Coronary artery (tissue), 2 donors: ENCODE results near the gene UTP4.
"Not testable (repeated sequence)": the region's sequence is repeated elsewhere in the genome, so short reads cannot be mapped to it uniquely, and the experiment has no call there.

ENCODE experiments used
- DNase-seq: peaks from one replicate; pipeline ENCODE4 v3.0.0-alpha.2; 2017; ENCODE audit warnings: low spot score
- H3K27ac ChIP-seq, 2 donors: fragments of 200-600 bp; sonication (generic); one replicate each; pipeline ENCODE4 v1.5.1; 2016 to 2019
- H3K4me3 ChIP-seq: fragments of 200-600 bp; sonication (generic); 2 replicates; pipeline ENCODE4 v1.5.1; 2016; ENCODE audit warnings: mild to moderate bottlenecking, moderate library complexity
- CTCF ChIP-seq: fragments of 200-600 bp; sonication (generic); IDR thresholded peaks from one replicate; pipeline ENCODE4 v1.5.1; 2019; ENCODE audit warnings: antibody characterized with exemption

The UTP4 gene

DNA sequence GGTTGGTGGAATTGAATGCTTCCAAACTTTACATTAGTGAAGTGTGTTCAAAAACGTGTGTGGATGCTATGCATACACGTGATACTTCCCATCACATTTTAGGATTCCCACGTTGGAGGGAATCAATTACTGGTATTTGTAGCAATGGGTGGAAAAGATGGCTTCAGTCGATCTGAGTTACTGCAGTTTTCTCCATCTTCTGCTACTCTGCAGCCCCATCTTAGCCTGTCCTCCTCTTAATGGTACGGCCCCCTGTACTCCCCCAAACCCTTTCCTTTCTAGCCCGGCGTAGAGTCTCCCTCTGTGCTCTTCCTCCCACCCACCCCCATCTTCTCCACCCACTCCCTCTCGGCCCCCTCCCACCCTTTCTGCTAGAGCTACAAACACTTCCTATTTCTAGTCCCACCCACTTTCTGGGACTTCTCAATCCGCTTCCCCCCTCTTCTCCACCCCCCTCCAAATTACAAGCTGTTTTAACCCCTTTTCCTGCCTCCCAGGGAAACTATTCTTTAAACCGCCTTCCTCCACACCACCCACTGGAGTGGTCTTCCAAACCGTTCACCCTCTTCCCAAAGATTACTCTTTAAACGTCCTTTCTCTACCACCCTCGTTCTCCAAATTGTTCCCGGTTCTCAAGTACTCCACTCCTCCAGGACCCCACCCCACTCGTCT lies 1.1 kb upstream of the UTP4 start:
- no peak for DNase-seq
- no peak for TF ChIP-seq CTCF
- peak overlapping the region; percentile 98 for H3K4me3 ChIP-seq
- H3K27ac ChIP-seq, result peak overlapping the region; percentile 76 to 97

- TF ChIP-seq CTCF, result no peak
- Histone ChIP-seq H3K4me3 (peak overlapping the region; percentile 98), H3K27ac (peak overlapping the region; percentile 76 to 97)
- DNase-seq, result peak; percentile 84
These were observed 518 bp upstream of the UTP4 start for GRCh38 chr16:69131839-69132423.

DNA sequence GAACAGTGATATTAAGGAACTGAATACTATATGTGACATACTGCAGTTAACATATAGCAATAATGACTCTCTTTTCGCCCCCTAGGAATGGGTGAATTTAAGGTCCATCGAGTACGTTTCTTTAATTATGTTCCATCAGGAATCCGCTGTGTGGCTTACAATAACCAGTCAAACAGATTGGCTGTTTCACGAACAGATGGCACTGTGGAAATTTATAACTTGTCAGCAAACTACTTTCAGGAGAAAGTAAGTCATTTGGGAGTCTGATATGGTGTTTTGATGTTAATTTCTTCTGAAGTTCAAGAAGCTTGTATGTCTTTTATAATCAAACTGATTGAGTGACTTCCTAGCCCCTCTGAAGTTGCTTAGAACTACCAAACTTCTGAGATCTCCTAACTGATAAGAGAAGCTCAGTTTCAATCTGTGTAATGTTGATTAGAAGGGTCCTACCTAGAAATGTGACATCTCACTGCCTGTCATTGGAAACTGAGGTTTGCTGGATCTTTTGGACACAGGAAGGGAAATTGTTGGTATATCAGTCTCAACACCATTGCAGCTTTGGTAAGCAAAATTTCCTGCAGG lies 1.0 kb downstream of the UTP4 start:
- Histone ChIP-seq H3K27ac (no peak overlapping the region), H3K4me3 (peak overlapping the region; percentile 98)
- no peak for TF ChIP-seq CTCF
- DNase-seq, result no peak

DNA sequence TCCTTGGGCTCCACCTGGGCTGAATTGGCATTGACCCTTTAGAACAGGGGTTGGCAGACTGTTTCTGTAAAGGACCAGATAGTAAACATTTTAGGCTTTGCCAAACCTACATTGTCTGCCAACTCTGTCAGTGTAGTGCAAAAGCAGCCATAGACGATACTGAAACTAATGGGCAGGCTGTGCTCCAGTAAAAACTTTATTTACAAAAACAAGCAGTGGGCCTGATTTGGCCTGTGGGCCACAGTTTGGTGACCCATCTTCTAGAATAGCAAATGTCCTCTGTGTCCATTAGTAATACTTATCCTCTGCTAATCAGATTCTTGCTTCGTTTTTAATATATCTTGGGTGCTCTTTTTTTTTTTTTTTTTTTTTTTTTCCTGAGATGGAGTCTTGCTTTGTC lies 6.2 kb downstream of the UTP4 start:
- DNase-seq, result no peak
- Histone ChIP-seq H3K27ac (no peak overlapping the region), H3K4me3 (no peak overlapping the region)
- TF ChIP-seq CTCF, result no peak

DNA sequence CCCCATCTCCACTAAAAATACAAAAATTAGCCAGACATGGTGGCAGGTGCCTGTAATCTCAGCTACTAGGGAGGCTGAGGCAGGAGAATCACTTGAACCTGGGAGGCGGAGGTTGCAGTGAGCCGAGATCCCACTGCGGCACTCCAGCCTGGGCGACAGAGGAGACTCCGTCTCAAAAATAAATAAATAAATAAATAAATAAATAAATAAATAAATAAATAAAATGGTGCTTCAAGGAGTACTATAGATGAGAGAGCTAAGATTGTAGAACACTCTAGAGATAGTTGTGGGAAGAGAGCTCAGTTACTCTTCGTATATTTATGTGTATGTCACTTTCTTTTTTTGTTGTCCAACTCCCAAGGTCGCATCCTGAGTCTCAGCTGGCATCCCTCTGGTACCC lies 7.0 kb downstream of the UTP4 start:
- H3K27ac ChIP-seq, DNase-seq, H3K4me3 ChIP-seq: not testable (repeated sequence)

- TF ChIP-seq CTCF, result no peak
- no peak overlapping the region for H3K27ac ChIP-seq
- H3K4me3 ChIP-seq, result no peak overlapping the region
- no peak for DNase-seq
These were observed 8.6 kb downstream of the UTP4 start for GRCh38 chr16:69141014-69141413.

GRCh38 chr16:69141936-69142335 lies 9.5 kb downstream of the UTP4 start:
- H3K4me3 ChIP-seq, result no peak overlapping the region
- no peak for DNase-seq
- H3K27ac ChIP-seq, result no peak overlapping the region
- TF ChIP-seq CTCF, result no peak
